GM18909 (cell line): Measurements from ENCODE around the gene NDN.
"Not testable (repeated sequence)": the region's sequence is repeated elsewhere in the genome, so short reads cannot be mapped to it uniquely, and the experiment has no call there.

Experiments used
- ATAC-seq: cut with Tn5 transposase; IDR thresholded peaks from one replicate; pipeline ENCODE4 v1.9.1; 2021; ENCODE audit warnings: mild to moderate bottlenecking; ENCODE audit not compliant: unreplicated experiment, poor library complexity

NDN gene, protein sequence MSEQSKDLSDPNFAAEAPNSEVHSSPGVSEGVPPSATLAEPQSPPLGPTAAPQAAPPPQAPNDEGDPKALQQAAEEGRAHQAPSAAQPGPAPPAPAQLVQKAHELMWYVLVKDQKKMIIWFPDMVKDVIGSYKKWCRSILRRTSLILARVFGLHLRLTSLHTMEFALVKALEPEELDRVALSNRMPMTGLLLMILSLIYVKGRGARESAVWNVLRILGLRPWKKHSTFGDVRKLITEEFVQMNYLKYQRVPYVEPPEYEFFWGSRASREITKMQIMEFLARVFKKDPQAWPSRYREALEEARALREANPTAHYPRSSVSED

DNA sequence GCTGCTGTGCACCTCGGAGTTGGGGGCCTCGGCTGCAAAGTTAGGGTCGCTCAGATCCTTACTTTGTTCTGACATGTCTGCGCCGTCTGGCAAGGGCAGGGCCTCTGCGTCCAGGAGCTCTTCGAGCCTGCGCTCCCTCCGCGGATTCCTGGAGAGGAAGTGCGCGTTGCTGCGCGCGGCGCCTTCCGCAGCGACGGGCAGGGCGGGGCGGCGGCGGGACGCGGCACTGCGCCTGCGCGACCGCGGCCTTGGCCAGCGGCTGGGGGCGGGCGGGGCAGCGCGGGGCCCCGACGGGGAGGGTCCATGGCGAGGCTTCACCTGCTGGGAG, at the start of gene NDN:
Gene NDN (minus strand): TSS at position 163 of the 328 bp plus-strand sequence. CDS start 88 bp downstream, at position 75.
- ATAC-seq = no peak

GRCh38 chr15:23736033-23736673, 49.0 kb upstream of the NDN start:
- ATAC-seq = no peak

- ATAC-seq = no peak
These were observed 47.8 kb upstream of the NDN start for GRCh38 chr15:23734862-23735261.

DNA sequence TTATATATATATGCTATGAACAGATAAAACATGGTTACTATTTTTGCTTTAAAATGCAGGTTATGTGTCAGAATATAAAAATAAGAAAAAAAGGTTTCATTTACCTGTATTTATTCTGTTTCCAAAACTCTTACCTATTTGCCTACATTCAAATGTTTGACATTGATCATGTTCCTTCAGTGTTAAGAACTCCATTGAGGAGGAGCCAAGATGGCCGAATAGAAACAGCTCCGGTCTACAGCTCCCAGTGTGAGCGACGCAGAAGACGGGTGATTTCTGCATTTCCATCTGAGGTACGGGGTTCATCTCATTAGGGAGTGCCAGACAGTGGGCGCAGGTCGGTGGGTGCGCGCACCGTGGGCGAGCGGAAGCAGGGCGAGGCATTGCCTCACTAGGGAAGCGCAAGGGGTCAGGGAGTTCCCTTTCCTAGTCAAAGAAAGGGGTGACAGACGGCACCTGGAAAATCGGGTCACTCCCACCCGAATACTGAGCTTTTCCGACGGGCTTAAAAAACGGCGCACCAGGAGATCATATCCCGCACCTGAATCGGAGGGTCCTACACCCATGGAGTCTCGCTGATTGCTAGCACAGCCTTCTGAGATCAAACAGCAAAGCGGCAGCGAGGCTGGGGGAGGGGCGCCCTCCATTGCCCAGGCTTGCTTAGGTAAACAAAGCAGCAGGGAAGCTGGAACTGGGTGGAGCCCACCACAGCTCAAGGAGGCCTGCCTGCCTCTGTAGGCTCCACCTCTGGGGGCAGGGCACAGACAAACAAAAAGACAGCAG, 27.0 kb upstream of the NDN start:
- ATAC-seq = not testable (repeated sequence)

GRCh38 chr15:23708332-23708731, 21.2 kb upstream of the NDN start:
- ATAC-seq = no peak

DNA sequence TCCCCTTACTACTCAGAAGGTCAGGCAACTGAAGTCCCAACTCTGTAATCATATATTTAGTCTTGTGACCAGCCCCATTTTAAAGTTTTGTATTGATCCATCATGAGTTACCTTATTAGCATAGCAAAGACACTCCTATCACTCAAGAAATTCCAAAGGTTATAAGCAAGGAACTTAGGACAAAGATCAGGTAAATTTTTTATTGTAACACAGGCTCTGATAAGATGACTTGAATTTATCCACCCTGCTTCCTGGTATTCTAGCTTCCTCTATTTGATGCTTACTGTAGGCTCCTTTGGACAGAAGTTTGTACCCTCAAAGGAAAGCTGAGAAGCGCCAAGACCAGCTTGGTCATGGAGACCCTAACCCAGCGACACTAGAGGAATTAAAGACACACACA, 8.2 kb upstream of the NDN start:
- no peak for ATAC-seq

DNA sequence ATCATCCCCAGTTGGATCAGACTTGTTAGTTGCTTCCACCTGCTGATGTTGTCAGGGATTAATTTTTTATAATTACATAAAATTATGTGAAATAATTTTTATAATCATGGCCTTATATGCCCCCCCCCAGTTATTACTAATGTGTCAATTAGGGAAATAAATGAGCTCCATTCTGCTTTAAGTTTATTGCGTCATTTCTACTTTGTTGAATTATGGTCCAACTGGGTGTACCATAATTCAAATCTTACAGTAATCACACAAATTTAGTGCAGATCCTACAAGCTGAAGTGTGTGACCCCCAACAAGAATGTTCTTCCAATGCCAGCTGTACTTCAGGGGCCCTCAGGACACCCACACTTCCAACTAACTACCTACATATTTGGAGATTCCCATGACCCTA, 7.5 kb upstream of the NDN start:
- ATAC-seq = no peak

DNA sequence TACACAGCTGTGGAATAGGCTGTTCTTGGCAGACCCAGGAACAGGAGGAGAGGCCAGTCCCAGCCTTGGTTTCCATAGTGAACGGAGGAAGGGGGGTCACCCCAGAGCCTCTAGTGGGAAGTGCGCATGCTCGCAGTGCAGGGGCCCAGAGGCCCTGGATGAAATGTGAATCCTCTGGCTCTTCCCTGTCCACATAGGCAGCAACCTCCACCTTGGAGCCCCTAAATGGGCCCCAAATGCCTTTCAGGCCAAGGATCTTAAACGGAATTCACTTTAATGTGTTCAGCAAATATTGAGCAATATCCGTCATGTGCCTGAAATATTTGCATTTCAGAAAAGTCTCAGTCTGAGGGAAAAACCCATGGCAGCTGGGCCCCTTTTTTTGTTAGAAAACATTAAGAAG, 3.3 kb upstream of the NDN start:
- no peak for ATAC-seq

GRCh38 chr15:23690015-23690414, 2.9 kb upstream of the NDN start:
- no peak for ATAC-seq

GRCh38 chr15:23686466-23687142, 501 bp downstream of the NDN start:
- no peak for ATAC-seq

- no peak for ATAC-seq
These were observed 15.6 kb downstream of the NDN start for GRCh38 chr15:23671481-23671880.

- no peak for ATAC-seq
These were observed 16.1 kb downstream of the NDN start for GRCh38 chr15:23670970-23671369.

- ATAC-seq = no peak
These were observed 23.9 kb downstream of the NDN start for GRCh38 chr15:23663232-23663631.

GRCh38 chr15:23648920-23649515, 38.1 kb downstream of the NDN start:
- ATAC-seq = no peak

- ATAC-seq = no peak
These were observed 39.4 kb downstream of the NDN start, which contains the start of gene MAGEL2 for GRCh38 chr15:23647421-23648370. MAGEL2 (minus strand) TSS chr15:23647867; CDS start chr15:23647742, 125 bp downstream.

DNA sequence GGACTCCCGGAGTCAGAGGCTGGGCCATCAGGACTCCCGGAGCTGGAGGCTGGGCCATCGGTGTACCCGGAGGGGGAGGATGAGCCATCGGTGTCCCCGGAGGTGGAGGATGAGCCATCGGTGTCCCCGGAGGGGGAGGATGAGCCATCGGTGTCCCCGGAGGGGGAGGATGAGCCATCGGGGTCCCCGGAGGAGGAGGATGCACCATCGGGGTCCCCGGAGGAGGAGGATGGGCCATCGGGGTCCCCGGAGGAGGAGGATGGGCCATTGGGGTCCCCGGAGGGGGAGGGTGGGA, 40.2 kb downstream of the NDN start:
- ATAC-seq = no peak

DNA sequence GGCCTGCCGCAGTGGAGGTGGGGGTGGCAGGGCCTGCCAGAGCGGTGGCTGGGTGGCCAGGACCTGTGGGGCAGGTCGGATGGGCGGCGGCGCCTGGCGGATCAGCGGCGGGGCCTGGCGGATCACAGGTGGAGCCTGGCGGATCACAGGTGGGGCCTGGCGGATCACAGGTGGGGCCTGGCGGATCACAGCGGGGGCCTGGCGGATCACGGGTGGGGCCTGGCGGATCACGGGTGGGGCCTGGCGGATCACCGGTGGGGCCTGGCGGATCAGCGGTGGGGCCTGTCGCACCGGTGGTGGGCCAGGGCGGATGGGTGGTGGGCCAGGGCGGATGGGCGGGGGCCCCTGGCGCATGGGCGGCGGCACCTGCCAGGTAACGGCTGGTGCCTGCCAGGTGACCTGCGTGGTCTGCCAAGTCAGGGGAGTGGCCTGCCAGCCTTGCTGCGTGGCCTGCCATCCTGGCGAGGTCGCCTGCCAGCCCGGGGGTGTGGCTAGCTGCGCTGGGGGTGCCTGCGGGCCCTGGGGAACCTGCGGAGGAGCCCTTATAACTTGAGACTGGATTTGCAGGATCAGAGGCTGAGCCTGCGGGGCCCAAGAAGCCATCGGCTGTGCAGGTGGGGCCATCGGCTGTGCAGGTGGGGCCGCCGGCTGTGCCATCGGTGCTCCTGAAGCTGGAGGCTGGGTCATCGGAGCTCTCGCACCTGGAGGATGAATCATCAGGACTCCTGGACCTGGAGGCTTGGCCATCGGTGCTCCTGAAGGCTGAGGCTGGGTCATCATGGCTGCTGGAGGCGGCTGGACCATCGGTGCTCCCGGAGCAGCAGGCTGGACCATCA, 40.7 kb downstream of the NDN start:
- ATAC-seq = no peak

DNA sequence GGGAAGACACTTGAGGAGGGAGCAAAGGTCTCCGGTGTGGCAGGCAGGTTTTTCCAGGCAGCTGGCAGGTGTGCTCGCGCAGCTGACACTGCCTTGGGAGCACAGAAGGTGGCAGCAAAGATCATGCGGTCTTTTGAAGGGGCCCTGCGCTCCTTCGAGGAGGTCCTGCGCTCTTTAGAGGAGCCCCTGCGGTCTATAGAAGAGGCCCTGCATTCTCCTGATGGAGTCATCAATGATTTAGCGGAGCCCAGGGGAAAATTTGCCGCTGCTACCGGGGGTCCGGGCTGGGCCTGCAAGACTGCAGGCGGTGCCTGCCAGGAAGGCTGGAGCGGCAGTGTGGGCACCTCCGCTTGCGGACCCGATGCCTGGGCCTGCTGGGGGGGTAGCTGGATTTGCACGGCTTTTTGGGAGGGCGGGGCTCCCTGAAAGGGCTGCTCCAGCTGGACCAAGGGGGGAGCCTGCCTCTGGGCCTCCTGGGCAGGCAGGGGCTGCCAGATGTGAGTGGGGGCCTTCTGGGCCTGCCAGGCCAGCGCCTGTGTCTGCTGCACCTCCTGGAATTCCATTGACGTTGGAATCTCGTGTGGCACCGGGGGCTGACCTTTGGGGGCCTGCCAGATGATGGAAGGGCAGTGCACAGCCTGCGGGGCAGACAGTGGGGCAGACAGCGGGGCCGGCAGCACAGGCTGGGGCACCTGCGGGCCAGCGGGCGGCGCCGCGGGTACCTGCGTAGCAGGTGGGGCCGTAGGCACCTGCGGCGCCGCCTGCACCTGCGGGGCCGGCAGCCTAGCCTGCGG, 41.5 kb downstream of the NDN start:
- no peak for ATAC-seq
